Activated CD8-positive, alpha-beta T cell treated with anti-CD3 and anti-CD28 coated beads, Interleukin-2, amount 10 ng/mL, durations not matched to agents 7 days and 5 days (primary cell): Measurements from ENCODE around the gene CCDC85C. TPM values are rescaled to one million over a fixed set of nuclear protein-coding genes. Genes with fewer than 3 reads are reported as not detected.

Experiments
- ATAC-seq: fragments of 150-1000 bp; cut with Tn5 transposase; one replicate; pipeline ENCODE4 v1.10.0; 2021; ENCODE audit warnings: moderate library complexity
- CTCF ChIA-PET: fragments of 350-600 bp; sonication (Branson Sonifier 250); formaldehyde crosslinking; loops from one replicate; lab custom pipeline; 2021; ENCODE audit warnings: antibody characterized with exemption; lab: Charles Lee
- POLR2A ChIA-PET: fragments of 350-600 bp; sonication (Branson Sonifier 250); formaldehyde crosslinking; loops from one replicate; lab custom pipeline; 2021; ENCODE audit warnings: antibody characterized with exemption; lab: Charles Lee
- DNase-seq: peaks from one replicate; pipeline ENCODE4 v3.0.0-alpha.2; 2020
- H3K27ac Mint-ChIP-seq: one replicate; pipeline ENCODE4 v1.8.0; 2021; ENCODE audit warnings: mild to moderate bottlenecking, mixed read lengths
- H3K27me3 Mint-ChIP-seq: one replicate; pipeline ENCODE4 v1.8.0; 2021; ENCODE audit warnings: low read depth, mixed read lengths
- H3K36me3 Mint-ChIP-seq: one replicate; pipeline ENCODE4 v1.8.0; 2021; ENCODE audit warnings: low read depth, mixed read lengths
- H3K4me1 Mint-ChIP-seq: one replicate; pipeline ENCODE4 v1.8.0; 2021; ENCODE audit warnings: low read depth, mixed read lengths
- H3K4me3 Mint-ChIP-seq: one replicate; pipeline ENCODE4 v1.8.0; 2021; ENCODE audit warnings: mild to moderate bottlenecking, mixed read lengths
- H3K9me3 Mint-ChIP-seq: one replicate; pipeline ENCODE4 v1.8.0; 2022; ENCODE audit warnings: mixed read lengths; ENCODE audit not compliant: insufficient read depth
- total RNA-seq, 2 experiments: library from RNA; stranded (reverse); gene quantifications; one replicate each; pipeline ENCODE4 v1.2.3, GENCODE V29; 2021

CCDC85C gene
- total RNA-seq, 2 experiments from 2014 or later: 7.5 to 8.9 TPM

DNA sequence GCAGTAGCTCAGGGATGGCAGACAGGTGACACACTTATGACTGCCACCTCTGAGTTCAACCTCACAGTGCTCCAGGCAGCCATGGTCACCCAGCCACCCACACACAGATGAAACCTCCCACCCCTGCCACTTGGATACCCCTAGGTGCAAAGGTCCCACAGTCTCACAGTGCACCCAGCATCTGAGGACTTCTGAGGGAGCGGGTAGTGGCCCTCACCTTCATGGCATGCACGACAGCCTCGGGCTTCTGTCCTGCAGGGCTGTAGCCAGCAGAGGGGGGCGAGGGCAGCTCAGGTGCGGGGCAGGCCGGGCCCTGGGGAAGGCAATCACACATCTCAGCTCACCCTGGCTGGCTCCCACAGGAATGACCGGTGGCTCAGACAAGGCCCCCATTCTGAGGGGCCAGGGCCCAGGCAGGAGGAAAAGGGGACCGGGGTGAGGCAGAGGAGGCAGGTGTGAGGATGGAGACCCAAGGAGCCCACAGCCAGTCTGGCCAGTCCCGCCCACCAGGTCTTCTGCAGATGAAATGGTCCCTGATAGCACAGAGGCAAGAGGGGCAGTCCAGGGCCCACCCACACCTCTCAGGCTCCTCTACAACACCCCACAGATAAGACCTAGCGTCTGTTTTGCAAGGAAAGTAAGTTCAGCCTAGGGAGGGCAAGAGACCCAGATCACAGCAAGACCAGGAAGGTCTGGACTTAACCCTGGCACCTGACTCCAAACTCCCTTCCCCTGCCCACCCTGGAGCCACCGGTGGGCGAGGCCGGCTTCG, 87.0 kb downstream of the CCDC85C start:
- Mint-ChIP-seq H3K36me3 (no peaks in the 10 kb centered on the region), H3K4me3 (no peak overlapping the region), H3K9me3 (no peaks in the 10 kb centered on the region), H3K27ac (no peak overlapping the region), H3K27me3 (no peaks in the 10 kb centered on the region), H3K4me1 (no peaks in the 10 kb centered on the region)
- DNase-seq (no peak), ATAC-seq (no peak)
- ChIA-PET CTCF (interaction anchor here (0.8 to 1.2 kb wide), 7 partner anchors 11 to 112 kb away, joined by 3 read pairs; no protein-coding TSS in a partner anchor), POLR2A (no interaction called here)

GRCh38 chr14:99516156-99516870, 87.7 kb downstream of the CCDC85C start:
- H3K4me1 Mint-ChIP-seq: no peaks in the 10 kb centered on the region
- H3K4me3 Mint-ChIP-seq: no peak overlapping the region
- ATAC-seq (no peak), DNase-seq (no peak)
- POLR2A ChIA-PET: no interaction called here
- H3K36me3 Mint-ChIP-seq: no peaks in the 10 kb centered on the region
- no peak overlapping the region for H3K27ac Mint-ChIP-seq
- H3K27me3 Mint-ChIP-seq: no peaks in the 10 kb centered on the region
- no peaks in the 10 kb centered on the region for H3K9me3 Mint-ChIP-seq
- CTCF ChIA-PET: interaction anchor here (0.8 to 1.2 kb wide), 3 partner anchors 12 to 112 kb away, joined by 3 read pairs; no protein-coding TSS in a partner anchor

GRCh38 chr14:99515301-99516155, 88.5 kb downstream of the CCDC85C start:
- ChIA-PET CTCF (no interaction called here), POLR2A (no interaction called here)
- no peak for DNase-seq
- Mint-ChIP-seq H3K27me3 (no peaks in the 10 kb centered on the region), H3K4me3 (no peak overlapping the region), H3K9me3 (no peaks in the 10 kb centered on the region), H3K27ac (no peak overlapping the region), H3K36me3 (peaks cover 2% of the 10 kb centered on the region), H3K4me1 (no peaks in the 10 kb centered on the region)
- ATAC-seq: no peak

DNA sequence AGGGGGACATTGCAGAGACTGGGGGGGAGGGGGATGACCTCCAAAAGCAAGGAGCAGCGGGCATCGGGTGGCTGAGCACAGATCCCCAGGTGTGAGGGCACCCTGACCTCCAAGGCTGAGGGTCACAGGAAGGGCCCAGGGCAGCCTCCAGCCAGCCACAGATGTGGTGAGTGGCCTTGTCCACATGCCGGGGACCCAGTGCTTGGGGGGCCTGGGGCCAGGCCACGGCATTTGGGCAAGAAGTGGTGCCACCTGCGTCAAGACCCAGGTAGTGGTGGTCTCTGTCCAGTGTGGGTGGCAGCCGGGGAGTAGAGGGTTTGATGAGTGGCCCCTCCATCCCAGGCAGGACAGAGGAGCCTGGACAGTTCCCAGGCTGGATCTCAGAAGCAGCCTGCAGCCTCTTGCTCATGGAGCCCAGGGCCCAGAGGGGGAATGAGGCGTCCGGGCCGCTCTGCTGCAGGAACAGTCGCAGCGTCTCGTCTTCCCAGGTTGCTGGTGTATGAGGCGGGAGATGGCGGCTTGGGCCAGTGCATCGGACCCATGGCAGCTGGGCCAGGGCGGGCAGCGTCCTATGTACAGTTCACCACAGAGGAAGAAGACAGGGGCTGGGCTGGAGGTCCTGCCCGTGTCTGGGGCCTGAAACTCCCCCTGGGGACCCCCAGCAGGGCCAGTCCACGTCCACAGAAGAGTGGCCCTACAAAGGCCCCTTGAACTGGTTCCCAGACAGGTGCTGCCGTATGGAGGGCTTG, 89.3 kb downstream of the CCDC85C start:
- H3K27ac Mint-ChIP-seq: no peak overlapping the region
- H3K9me3 Mint-ChIP-seq: no peaks in the 10 kb centered on the region
- ChIA-PET POLR2A (no interaction called here), CTCF (no interaction called here)
- no peak overlapping the region for H3K4me3 Mint-ChIP-seq
- H3K27me3 Mint-ChIP-seq: no peaks in the 10 kb centered on the region
- peaks cover 2% of the 10 kb centered on the region for H3K36me3 Mint-ChIP-seq
- no peak for DNase-seq
- ATAC-seq: no peak
- no peaks in the 10 kb centered on the region for H3K4me1 Mint-ChIP-seq

DNA sequence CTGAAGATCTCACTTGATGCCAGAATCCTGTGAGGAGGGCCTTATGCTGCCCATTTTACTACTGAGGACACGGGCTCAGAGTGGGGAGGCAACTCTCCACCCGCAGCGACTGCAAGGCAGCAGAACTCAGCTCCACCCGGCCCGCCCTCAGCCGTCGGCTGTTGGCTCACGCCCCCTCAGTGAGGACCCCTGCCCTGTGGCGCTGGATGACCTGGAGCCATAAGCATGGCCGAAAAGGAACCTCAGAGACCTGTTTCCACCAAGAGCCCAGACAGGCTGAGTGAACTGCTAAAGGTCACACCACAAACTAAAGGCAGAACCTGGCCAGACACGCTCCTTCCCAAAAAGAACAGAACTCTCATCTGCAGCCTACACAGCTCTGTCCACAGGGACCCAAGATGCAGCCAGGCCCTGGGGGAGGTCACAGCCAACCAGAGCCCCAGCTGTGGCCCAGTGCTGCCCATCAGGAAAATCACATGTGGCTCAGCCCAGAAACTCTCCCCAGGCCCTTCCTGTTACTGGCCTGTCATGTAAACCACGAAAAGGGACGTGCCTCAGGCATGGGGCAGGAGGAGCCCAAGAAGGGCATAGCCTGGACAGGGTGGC, 90.0 kb downstream of the CCDC85C start:
- Mint-ChIP-seq H3K4me3 (no peak overlapping the region), H3K27ac (no peak overlapping the region), H3K9me3 (no peaks in the 10 kb centered on the region), H3K4me1 (no peaks in the 10 kb centered on the region), H3K36me3 (peaks cover 6% of the 10 kb centered on the region), H3K27me3 (no peaks in the 10 kb centered on the region)
- POLR2A ChIA-PET: no interaction called here
- no peak for ATAC-seq
- CTCF ChIA-PET: no interaction called here
- DNase-seq: no peak

DNA sequence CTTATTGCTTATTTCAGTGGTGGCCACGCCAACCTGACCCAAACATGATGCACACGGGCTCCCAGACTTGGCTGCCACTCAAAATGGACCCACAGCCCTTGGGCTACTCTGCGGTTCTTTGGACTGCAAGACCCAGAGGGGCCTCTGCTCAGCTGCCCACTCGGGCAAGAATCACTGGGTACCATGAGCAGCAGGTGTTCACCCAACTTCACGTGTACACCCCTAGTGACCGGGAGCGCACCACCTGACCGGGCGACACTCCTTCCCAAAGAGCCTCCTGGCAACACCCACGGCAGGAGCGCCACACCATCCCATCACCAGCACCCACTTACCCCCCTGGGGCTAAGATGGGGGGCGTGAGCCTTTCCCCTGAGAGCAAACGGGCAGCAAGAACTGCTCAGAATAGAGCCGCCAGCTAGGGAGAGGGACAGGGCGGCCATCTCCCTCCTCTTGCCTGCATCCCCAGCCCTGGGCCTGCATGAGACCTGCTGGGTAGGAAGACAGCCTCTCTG, 90.8 kb downstream of the CCDC85C start:
- Mint-ChIP-seq H3K36me3 (peaks cover 12% of the 10 kb centered on the region), H3K27me3 (no peaks in the 10 kb centered on the region), H3K4me1 (no peaks in the 10 kb centered on the region), H3K27ac (no peak overlapping the region), H3K4me3 (no peak overlapping the region), H3K9me3 (no peaks in the 10 kb centered on the region)
- DNase-seq (no peak), ATAC-seq (no peak)
- ChIA-PET POLR2A (no interaction called here), CTCF (no interaction called here)

- ChIA-PET POLR2A (interaction anchor here (0.6 kb wide), 1 partner anchor 800 kb away, joined by 4 read pairs; no protein-coding TSS in a partner anchor), CTCF (no interaction called here)
- H3K27me3 Mint-ChIP-seq: no peaks in the 10 kb centered on the region
- peaks cover 17% of the 10 kb centered on the region for H3K36me3 Mint-ChIP-seq
- ATAC-seq (no peak), DNase-seq (no peak)
- no peak overlapping the region for H3K4me3 Mint-ChIP-seq
- no peaks in the 10 kb centered on the region for H3K9me3 Mint-ChIP-seq
- H3K4me1 Mint-ChIP-seq: no peaks in the 10 kb centered on the region
- H3K27ac Mint-ChIP-seq: no peak overlapping the region
Measured at GRCh38 chr14:99512571-99513182, 91.3 kb downstream of the CCDC85C start.

GRCh38 chr14:99512110-99512449, 91.9 kb downstream of the CCDC85C start:
- H3K27me3 Mint-ChIP-seq: no peaks in the 10 kb centered on the region
- no peak overlapping the region for H3K27ac Mint-ChIP-seq
- ChIA-PET CTCF (no interaction called here), POLR2A (interaction anchor here (0.6 kb wide), 1 partner anchor 801 kb away, joined by 4 read pairs; no protein-coding TSS in a partner anchor)
- H3K36me3 Mint-ChIP-seq: peaks cover 22% of the 10 kb centered on the region
- no peaks in the 10 kb centered on the region for H3K4me1 Mint-ChIP-seq
- no peak overlapping the region for H3K4me3 Mint-ChIP-seq
- H3K9me3 Mint-ChIP-seq: no peaks in the 10 kb centered on the region
- DNase-seq: no peak
- ATAC-seq: no peak

DNA sequence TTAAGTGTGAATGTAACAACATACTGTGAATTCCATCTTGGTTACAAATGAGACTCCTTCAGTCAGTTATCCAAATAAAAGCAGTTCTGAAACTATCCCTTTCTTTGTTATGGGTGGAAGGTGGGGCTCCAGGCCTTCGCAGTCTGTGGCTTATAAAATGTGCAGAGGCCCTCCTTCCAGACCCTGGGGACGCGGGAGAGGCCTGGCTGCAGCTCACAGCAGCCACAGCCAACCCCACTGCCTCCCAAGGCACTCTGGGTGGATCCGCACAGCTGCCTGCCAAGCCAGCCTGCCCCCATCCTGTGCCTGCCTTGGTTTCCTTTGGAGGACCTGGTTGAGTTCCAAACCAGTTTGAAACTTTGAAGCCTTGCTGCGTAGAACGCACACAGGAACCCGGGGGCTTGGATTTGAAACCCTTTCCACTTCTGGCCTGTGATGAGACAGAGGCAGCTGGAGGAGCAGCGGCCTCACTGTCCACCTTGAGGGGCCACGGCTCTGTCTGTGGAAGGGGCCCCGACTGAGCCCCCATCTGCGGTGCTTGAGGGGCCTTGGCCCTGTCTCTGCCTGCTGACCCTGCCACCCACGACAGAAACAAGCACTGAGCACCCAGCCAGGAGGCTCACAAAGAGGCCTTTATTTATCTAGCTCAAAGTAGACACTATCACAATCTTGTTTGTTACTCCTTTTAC, 92.4 kb downstream of the CCDC85C start:
- POLR2A ChIA-PET: no interaction called here
- ATAC-seq: no peak
- no peaks in the 10 kb centered on the region for H3K4me1 Mint-ChIP-seq
- no peak for DNase-seq
- no peaks in the 10 kb centered on the region for H3K27me3 Mint-ChIP-seq
- H3K9me3 Mint-ChIP-seq: no peaks in the 10 kb centered on the region
- H3K4me3 Mint-ChIP-seq: no peak overlapping the region
- peaks cover 27% of the 10 kb centered on the region for H3K36me3 Mint-ChIP-seq
- CTCF ChIA-PET: no interaction called here
- no peak overlapping the region for H3K27ac Mint-ChIP-seq

DNA sequence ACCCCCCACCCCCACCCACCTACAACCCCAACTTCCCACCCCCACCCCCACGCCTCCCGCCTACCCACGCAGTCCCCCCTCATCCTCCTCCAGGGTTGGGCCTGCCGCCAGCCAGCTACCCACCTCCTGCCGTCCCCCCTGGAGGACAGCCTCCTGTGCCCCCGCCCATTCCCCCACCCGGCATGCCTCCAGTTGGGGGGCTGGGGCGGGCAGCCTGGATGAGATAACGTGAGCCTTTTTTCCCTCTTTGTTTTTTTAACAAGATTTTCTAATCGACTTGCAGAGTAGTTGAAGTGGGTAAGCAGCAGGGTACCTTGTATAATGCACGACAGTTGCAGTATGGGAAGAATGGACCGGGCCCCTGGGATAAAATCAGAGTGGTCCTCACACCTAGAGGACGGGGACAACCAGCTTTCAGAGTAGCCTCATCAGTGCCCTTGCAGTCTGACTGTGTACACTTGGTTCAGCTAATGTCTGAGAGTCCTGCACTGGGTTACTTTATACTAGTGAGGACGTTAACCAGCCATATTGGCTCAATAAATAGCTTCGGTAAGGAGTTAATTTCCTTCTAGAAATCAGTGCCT, 93.4 kb downstream of the CCDC85C start:
- ATAC-seq (no peak), DNase-seq (no peak)
- no peaks in the 10 kb centered on the region for H3K27me3 Mint-ChIP-seq
- H3K4me1 Mint-ChIP-seq: no peaks in the 10 kb centered on the region
- no peak overlapping the region for H3K4me3 Mint-ChIP-seq
- H3K27ac Mint-ChIP-seq: no peak overlapping the region
- peaks cover 36% of the 10 kb centered on the region for H3K36me3 Mint-ChIP-seq
- ChIA-PET CTCF (no interaction called here), POLR2A (no interaction called here)
- no peaks in the 10 kb centered on the region for H3K9me3 Mint-ChIP-seq
